Skin epidermis (tissue), 12 donors: ENCODE measurements around the gene KANK2.
"Not testable (repeated sequence)": the region's sequence is repeated elsewhere in the genome, so short reads cannot be mapped to it uniquely, and the experiment has no call there.

Source experiments
- H3K27ac ChIP-seq, 21 experiments: fragments of 200-600 bp; sonication (generic) in 11 of 21; one replicate each; pipeline ENCODE4 v1.5.0; 2020; ENCODE audit warnings: mild to moderate bottlenecking in 3 of 21, inconsistent platforms in 2 of 21, moderate library complexity in 2 of 21
- H3K4me3 ChIP-seq, 7 experiments: fragments of 200-600 bp; sonication (generic) in 2 of 7; one replicate each; pipeline ENCODE4 v1.5.0; 2020; ENCODE audit warnings: inconsistent platforms in 2 of 7, mild to moderate bottlenecking in 2 of 7, moderate library complexity in 1 of 7

Gene KANK2

DNA sequence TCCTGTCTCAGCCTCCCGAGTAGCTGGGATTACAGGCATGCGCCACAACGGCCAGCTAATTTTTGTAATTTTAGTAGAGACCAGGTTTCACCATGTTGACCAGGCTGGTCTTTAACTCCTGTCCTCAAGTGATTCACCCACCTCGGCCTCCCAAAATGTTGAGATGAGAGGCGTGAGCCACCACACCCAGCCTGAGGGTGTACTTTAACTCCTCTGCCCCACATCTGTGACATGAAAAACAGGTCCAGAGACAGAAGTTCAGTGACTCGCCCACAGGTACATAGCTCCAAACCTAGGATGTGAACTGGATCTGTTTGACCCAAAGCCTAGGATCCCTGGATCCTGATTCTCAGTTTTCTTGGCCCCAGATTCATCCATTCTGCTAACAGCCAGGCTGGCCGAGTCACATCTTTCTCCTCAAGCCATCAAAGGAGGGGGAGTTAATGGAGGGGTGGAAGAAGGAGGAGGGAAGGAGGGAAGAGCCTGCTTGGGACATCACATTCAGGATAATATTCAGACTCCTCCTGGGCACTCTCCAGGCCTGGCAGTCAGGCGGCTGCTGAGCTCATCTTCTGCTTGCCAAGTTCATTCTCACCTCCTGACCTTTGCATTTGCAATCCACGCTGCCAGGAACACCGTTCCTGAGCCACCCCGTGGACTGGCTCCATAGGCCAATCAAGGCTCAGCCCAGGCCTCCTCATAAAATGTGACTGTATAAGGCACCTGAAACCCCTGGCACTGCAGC is 44.9 kb downstream of the KANK2 start:
- H3K27ac ChIP-seq: peak overlapping the region in 17 of 21 experiments; percentile 21 to 71 (median 47)

GRCh38 chr19:11151181-11151580 is 46.2 kb downstream of the KANK2 start:
- H3K27ac ChIP-seq: peak overlapping the region in 12 of 21 experiments; percentile 7 to 71 (median 46)
- H3K4me3 ChIP-seq: no peak overlapping the region

More for the DNA sequence above, 44.9 kb downstream of the KANK2 start:
- no peak overlapping the region for H3K4me3 ChIP-seq

DNA sequence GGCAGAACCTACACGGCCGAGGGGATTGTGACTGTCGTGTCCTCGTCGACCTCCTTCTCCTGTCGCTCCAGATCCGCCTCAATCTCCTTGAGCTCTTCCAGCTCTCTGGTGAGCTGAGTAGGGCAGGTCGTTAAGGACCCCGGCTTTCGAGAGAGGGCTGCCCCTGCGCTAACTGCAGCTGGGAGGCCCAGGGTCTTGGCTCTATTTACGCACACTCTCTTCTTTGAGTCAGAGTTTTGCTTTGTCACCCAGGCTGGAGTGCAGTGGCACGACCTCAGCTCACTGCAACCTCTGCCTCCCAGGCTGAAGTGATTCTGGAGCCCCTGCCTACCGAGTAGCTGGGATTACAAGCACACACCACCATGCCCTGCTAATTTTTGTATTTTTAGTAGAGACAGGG is 49.3 kb downstream of the KANK2 start:
- Histone ChIP-seq H3K27ac (peak overlapping the region in 1 of 21 experiments; percentile 8), H3K4me3 (no peak overlapping the region)

GRCh38 chr19:11145536-11145924 is 51.8 kb downstream of the KANK2 start:
- Histone ChIP-seq H3K27ac (no peak overlapping the region), H3K4me3 (no peak overlapping the region)

DNA sequence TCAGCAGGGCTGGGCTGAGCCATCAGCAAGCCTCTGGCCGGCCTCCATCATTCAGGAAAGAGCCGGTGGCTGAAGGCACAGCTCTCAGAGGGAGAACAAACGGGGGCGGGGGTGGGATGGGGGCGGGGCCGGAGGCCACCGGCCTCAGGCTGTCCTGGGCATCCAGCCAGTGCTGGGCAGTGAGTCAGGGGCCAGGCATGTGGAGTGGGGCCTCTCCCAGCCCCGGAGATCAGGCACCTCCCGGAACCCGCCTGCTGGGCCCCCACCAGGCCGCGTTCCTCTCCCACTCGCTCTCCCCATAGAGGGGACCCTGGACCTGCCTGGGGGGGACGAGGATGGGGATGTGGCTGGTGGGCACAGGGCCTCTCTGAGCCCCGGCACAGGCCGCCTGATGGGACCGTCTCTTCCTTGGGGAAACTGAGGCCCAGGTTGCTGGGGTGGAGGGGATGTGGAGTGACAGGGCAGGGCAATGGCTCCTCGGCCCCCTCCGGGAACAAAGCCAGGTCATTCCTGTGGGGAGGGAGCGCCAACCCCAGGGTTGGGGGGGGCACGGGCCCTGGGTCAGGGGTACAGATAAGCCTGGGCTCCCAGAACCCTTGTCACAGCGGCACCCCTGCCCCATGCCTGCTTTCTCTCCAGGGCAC is 54.7 kb downstream of the KANK2 start:
- H3K4me3 ChIP-seq: peak overlapping the region in 1 of 7 experiments; percentile 14

DNA sequence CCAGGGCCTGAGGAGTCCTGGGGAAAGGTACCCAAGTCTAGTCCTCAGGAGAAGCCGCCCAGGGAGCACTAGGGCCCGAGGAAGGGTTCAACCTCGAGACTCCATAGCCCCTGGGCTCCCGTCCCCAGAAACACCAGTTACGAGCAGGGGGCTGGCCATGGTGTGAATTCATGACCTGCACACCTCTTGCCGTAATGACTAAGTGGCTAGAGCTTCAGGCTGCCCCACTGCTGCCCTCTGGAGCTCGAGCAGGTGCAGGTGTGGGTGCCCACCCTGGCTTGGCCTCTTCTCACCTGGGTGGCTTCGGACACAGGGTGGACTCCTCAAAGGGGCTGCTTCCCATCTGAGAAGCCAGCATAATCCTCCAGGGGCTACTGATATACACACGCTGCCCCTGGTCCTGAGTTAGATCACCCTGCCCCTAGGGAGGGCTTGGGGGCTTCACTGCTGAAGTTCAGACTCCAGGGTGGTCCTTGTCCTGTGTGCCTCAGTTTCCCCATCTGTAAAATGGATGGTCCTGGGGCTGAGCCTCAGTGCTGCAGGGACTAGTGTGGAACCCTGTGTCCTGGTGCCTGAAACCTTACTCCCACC is 55.3 kb downstream of the KANK2 start:
- Histone ChIP-seq H3K27ac (peak overlapping the region in 16 of 21 experiments; percentile 33 to 97 (median 85)), H3K4me3 (no peak overlapping the region)

More for the DNA sequence above, 54.7 kb downstream of the KANK2 start:
- H3K27ac ChIP-seq: peak overlapping the region; percentile 42 to 97 (median 84)

DNA sequence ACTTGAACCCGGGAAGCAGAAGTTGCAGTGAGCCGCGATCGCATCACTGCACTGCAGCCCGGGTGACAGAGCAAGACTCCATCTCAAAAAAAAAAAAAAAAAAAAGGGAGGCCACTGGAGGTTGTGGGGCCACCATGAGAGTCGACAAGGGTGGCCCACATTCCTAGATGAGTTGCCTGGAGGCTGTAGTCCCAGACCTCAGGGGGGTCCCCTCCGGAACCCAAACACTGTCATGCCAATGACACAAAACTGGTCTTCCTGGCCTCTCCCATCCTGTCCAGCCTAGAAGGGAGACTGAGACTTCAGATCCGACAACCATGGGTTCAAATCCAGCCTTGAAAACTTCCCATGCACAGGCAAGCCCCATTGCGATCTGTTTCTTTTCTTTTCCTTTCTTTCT is 56.4 kb downstream of the KANK2 start:
- Histone ChIP-seq H3K4me3 (no peak overlapping the region), H3K27ac (no peak overlapping the region)

- H3K27ac ChIP-seq: peak overlapping the region in 12 of 21 experiments; percentile 8 to 86 (median 76)
- not testable (repeated sequence) for H3K4me3 ChIP-seq
Measured at GRCh38 chr19:11140023-11140538, 57.3 kb downstream of the KANK2 start.

GRCh38 chr19:11138601-11139300 is 58.6 kb downstream of the KANK2 start:
- Histone ChIP-seq H3K27ac (peak overlapping the region; percentile 16 to 88 (median 77)), H3K4me3 (no peak overlapping the region)

- H3K4me3 ChIP-seq: peak overlapping the region in 5 of 7 experiments; percentile 7 to 31 (median 21)
- peak overlapping the region in 20 of 21 experiments; percentile 53 to 88 (median 76) for H3K27ac ChIP-seq
Measured at GRCh38 chr19:11137542-11138384, 59.6 kb downstream of the KANK2 start.

GRCh38 chr19:11136400-11137101 is 60.8 kb downstream of the KANK2 start:
- H3K27ac ChIP-seq: peak overlapping the region in 5 of 21 experiments; percentile 8 to 79 (median 42)
- H3K4me3 ChIP-seq: no peak overlapping the region

DNA sequence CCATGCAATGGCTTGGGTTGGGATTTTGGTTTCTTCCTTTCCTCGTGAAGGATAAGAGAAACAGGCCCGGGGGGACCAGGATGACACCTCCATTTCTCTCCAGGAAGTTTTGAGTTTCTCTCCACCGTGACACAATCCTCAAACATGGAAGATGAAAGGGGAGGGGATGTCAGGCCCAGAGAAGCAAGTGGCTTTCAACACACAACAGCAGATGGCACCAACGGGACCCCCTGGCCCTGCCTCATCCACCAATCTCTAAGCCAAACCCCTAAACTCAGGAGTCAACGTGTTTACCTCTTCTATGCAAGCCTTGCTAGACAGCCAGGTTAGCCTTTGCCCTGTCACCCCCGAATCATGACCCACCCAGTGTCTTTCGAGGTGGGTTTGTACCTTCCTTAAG is 65.9 kb downstream of the KANK2 start:
- Histone ChIP-seq H3K4me3 (no peak overlapping the region), H3K27ac (peak overlapping the region in 3 of 21 experiments; percentile 29 to 69 (median 34))

DNA sequence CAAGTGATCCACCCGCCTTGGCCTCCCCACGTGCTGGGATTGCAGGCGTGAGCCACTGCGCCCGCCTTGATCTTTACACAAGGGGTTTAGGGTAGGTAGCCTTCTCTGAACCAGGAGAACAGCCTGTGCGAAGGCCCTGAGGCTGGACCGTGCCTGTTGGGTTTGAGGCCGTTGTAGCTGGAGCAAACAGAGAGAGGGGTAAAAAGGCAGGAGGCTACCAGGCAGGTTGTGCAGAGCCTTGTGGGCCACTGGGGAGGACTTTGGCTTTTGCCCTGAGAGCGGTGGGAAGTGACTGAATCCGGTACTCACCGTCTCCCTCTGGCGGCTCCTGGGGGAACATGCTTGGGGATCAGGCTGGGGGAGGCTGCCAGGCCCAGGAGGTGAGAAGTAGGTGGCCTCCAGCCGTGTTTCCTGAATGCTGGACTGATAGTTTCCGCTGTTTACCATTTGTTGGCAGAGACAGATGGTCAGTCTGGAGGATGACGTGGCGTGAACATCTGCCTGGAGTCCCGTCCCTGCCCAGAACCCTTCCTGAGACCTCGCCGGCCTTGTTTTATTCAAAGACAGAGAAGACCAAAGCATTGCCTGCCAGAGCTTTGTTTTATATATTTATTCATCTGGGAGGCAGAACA is 66.4 kb downstream of the KANK2 start:
- Histone ChIP-seq H3K4me3 (no peak overlapping the region), H3K27ac (peak overlapping the region in 5 of 21 experiments; percentile 16 to 69 (median 34))

- Histone ChIP-seq H3K27ac (no peak overlapping the region), H3K4me3 (no peak overlapping the region)
Measured at GRCh38 chr19:11127905-11128304, 69.4 kb downstream of the KANK2 start.

DNA sequence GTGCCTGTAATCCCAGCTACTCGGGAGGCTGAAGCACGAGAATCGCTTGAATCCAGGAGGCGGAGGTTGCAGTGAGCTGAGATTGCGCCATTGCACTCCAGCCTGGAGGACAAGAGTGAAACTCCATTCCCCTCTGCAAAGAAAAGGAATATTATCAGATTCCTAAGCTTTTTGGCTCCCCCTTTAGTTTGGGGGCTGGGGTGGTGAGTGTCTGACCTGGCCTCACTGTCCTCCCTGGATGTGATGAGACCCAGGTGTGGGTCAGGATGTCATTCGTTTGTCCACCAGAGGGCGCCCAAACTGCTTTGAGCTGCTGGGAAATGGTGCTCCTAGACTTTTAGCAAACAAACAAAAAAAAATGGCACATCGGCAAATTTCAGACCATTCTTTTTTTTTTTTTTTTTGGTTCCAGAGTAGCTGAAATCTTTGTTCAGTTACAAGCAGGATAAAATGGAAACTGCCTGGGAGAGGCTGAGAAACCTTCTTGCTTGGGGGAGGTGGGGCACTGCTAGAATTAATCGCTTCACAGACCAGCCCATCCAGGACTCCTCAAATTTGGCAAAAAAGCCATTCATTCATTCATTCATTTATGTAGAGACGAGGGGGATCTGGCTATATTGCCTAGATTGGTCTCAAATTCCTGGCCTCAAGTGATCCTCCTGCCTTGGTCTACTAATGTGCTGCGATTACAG is 71.2 kb downstream of the KANK2 start:
- Histone ChIP-seq H3K27ac (no peak overlapping the region), H3K4me3 (no peak overlapping the region)

- H3K27ac ChIP-seq, H3K4me3 ChIP-seq: not testable (repeated sequence)
Measured at GRCh38 chr19:11124157-11124556, 73.2 kb downstream of the KANK2 start.

DNA sequence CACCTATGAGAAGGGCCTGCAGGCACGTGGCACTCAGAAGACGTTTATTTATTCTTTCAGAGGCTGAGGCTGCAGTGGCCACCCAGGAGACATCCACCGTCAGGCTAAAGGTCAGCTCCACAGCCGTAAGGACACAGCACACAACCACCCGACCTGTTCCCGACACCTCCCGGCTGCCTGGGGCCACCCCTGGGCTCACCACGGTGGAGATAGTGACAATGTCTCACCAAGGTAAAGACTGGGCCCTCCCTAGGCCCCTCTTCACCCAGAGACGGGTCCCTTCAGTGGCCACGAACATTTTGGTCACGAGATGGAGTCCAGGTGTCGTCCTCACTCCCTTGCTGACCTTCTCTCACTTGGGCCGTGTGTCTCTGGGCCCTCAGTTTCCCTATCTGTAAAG is 74.2 kb downstream of the KANK2 start:
- H3K4me3 ChIP-seq: no peak overlapping the region
- no peak overlapping the region for H3K27ac ChIP-seq
